NCI-H128 (cell line): ENCODE measurements around the gene CEL.
"Not testable (repeated sequence)": the region's sequence is repeated elsewhere in the genome, so short reads cannot be mapped to it uniquely, and the experiment has no call there.

Experiments used
- DNase-seq: peaks from one replicate; lab custom pipeline; 2025; ENCODE audit not compliant: unreplicated experiment; lab: John Stamatoyannopoulos, UW

Gene CEL

GRCh38 chr9:133046196-133046899, 15.4 kb upstream of the CEL start:
- no peak for DNase-seq

DNA sequence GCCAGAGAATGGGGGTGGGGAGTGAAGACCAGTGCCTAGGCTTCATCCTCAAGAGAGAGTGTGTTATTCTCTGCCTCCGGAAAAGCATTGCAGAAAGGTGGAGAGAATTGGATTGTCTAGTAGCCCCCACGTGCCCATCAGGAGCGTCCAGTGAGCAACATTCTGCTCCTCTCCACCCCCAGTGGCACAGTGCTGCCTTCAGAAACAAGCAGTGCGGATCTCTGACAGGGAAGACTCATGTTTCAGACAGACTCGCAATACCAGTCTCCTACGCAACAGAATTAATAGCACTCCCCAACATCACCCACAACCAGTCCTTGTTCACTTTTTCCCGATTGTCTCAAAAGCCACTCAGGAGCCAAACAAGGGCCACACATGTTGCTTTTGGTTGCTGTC, 14.9 kb upstream of the CEL start:
- no peak for DNase-seq

GRCh38 chr9:133048595-133048994, 13.2 kb upstream of the CEL start:
- no peak for DNase-seq

GRCh38 chr9:133049043-133049442, 12.7 kb upstream of the CEL start:
- no peak for DNase-seq

- no peak for DNase-seq
Observed at GRCh38 chr9:133050142-133050541, 11.6 kb upstream of the CEL start.

GRCh38 chr9:133050781-133051180, 11.0 kb upstream of the CEL start:
- no peak for DNase-seq

GRCh38 chr9:133051281-133051900, 10.4 kb upstream of the CEL start:
- no peak for DNase-seq

GRCh38 chr9:133051966-133052539, 9.7 kb upstream of the CEL start:
- no peak for DNase-seq

DNA sequence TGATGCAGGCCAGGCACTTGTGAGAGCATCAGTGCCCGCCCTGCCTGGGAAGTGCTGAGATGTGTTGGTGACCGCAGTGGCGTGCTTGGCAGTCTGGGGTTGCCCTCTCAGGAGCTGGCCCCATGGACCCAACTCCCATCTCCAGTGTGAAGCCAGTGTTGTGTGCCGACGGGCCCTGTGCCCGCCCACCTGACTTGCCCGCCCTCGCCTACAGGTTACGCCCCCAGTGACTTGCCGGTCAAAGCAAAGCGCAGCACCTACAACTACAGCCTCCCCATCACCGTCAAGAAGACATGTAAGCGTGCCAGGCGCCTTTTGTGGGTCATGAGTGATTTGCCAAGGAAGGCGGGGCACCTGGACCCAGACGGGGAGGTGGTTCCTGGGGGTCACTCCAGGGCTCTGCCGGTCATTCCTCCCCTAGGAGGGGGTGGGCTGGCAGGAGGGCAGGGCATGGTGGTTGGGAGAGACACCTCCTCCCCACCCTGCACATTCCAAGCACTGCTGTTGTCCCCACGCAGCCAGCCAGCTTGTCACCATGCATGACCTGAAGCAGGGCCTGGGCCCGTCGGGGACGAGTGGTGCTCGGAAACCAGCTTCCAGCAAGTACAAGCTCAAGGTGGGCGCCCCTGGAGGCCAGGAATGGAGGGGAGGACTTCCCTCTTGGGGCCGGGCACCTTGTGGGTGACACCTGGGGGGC, 7.4 kb upstream of the CEL start:
- DNase-seq, result no peak

- DNase-seq, result no peak
Observed at GRCh38 chr9:133054966-133055365, 6.8 kb upstream of the CEL start.

DNA sequence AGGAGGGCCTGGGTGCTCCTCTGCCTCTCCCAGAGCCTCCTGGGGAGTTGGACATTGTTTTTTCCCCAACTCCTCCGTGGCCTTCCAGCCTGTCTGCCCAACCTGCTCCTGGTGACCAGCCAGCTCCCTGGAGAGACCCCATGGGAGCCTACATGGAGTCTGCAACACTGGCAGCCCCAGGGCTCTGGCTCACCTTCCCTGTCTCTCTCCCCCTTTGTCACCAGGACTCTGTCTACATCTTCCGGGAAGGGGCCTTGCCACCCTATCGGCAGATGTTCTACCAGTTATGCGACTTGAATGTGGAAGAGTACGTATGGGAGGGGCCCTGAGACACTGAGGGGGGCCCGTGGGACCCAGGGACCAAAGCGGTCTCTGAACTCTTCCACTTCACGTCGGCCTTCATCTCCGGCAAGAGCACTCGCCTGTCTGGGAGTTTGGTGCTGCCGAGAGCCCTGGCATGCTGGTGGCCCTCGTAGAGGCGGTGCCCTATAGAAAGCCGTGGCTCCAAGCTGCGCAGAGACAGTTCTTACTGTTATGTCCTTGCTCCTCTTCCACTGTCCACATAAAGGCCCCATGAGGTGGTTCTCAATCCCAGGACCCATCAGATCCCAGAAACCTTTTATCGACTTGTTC, 5.9 kb upstream of the CEL start:
- no peak for DNase-seq

DNA sequence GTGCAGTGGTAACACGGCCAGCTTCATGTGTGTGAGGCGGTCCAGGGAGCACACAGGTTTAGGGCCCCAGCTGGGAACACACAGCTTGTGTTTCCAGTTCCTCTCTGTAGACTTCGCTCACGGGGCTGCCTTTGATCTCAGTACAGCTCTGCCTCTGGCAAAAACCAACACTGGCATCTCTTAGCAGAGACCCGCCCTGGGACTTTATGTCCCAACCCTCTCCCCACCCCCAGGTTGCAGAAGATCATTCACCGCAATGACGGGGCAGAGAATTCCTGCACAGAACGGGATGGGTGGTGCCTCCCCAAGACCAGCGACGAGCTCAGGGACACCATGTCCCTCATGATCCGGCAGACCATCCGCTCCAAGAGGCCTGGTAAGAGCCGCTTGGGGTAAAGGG, 5.2 kb upstream of the CEL start:
- DNase-seq, result no peak

- no peak for DNase-seq
Observed at GRCh38 chr9:133057006-133057405, 4.8 kb upstream of the CEL start.

DNA sequence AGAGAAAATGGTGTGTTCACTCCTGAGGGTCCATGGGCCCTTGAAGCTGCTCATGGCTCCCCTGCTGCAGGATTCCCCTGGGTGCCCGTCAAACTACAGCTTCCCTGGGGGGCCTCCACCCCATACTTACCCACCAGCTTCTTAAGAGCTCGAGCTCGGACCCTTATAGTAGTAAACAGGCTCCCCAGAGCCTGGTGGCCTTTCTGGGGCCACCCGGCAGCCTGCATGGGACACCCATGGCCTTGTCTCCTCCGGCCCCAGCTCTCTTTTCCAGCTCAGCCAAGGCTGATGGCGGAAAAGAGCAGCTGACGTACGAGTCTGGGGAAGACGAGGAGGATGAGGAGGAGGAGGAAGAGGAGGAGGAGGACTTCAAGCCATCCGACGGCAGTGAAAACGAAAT, 4.2 kb upstream of the CEL start:
- no peak for DNase-seq

DNA sequence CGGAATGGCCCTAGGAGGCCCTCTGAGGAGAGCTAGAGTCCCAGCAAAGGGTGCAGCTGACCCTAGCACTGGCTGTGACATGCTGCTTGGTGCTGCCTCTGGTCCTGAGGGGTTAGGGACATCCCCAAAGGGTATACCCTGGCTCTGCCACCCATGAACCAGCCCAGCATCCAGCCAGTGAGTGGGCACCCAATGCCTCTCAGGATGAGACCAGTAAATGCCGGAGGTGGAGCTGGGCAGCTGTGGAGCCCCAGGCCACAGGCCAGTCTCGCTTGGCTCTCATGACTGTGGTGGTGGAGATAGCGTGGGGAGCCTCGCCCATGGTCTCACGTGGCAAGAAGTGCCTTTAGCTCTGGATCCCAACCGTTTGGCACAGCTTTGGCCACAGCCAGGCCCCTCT, 3.7 kb upstream of the CEL start:
- no peak for DNase-seq

DNA sequence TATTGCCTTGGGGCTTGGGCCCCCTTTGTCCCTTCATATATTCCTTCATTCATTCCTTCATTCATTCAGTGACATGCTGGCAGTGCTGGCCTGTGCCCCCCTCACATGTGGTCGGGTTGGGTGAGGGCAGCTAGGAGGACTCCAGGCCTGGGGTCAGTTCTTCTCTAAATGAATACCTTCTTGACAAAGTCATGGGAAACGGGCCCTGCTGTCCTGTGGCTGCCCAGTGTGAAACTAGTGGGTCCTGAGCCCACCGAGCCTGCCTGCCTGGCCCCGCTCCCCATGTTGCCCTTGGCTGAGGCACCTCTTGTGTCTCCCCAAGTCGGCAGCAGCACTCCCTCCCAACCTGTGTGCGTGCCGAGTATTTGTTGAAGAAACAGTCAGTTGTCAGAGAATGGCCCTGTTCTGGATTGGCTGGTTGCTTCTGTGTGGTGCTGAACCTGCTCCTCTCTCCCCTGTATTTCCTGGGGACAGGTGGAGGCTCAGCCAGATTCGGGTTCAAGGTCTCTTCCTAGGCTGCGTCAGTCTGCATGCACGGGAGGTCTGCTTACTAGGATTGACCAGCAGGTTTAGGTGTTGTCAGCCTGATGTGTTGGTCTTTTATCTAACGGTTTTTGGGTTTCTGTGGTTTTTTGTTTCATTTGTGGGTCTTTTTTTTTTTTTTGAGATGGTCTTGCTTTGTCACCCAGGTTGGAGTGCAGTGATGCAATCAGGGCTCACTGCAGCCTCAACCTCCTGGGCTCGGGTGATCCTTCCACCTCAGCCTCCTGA, 3.0 kb upstream of the CEL start:
- no peak for DNase-seq

GRCh38 chr9:133059623-133060022, 2.2 kb upstream of the CEL start:
- DNase-seq, result no peak

DNA sequence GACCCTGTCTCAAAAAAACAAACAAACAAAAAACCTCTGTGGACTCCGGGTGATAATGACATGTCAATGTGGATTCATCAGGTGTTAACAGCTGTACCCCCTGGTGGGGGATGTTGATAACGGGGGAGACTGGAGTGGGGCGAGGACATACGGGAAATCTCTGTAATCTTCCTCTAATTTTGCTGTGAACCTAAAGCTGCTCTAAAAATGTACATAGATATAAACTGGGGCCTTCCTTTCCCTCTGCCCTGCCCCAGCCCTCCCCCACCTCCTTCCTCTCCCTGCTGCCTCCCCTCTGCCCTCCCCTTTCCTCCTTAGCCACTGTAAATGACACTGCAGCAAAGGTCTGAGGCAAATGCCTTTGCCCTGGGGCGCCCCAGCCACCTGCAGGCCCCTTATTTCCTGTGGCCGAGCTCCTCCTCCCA, 1.4 kb upstream of the CEL start:
- DNase-seq, result no peak

- DNase-seq, result not testable (repeated sequence)
Observed at GRCh38 chr9:133061019-133061763, 590 bp upstream of the CEL start.

DNA sequence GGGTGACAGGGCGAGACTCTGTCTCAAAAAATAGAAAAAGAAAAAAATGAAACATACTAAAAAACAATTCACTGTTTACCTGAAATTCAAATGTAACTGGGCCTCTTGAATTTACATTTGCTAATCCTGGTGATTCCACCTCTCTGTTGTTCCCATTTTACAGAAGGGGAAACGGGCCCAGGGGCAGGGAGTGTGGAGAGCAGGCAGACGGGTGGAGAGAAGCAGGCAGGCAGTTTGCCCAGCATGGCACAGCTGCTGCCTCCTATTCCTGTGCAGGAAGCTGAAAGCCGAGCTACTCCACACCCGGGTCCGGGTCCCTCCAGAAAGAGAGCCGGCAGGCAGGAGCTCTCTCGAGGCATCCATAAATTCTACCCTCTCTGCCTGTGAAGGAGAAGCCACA, 788 bp downstream of the CEL start:
- not testable (repeated sequence) for DNase-seq
